T-helper 1 cell (primary cell): Measurements from ENCODE around the gene SERPINB6.
"Not testable (repeated sequence)": the region's sequence is repeated elsewhere in the genome, so short reads cannot be mapped to it uniquely, and the experiment has no call there.

Source experiments
- DNase-seq, 5 donors: peaks; one replicate each; pipeline ENCODE4 v3.0.0-alpha.2; 2012 to 2020

Gene SERPINB6

GRCh38 chr6:2977799-2978590 is 6.6 kb upstream of the SERPINB6 start:
- no peak for DNase-seq

- DNase-seq: no peak
These were observed 5.9 kb upstream of the SERPINB6 start for GRCh38 chr6:2977290-2977689.

- no peak for DNase-seq
These were observed 5.3 kb upstream of the SERPINB6 start for GRCh38 chr6:2976571-2977085.

GRCh38 chr6:2976060-2976459 is 4.7 kb upstream of the SERPINB6 start:
- no peak for DNase-seq

GRCh38 chr6:2973676-2974075 is 2.3 kb upstream of the SERPINB6 start:
- DNase-seq: no peak

GRCh38 chr6:2973180-2973579 is 1.8 kb upstream of the SERPINB6 start:
- not testable (repeated sequence) for DNase-seq

- not testable (repeated sequence) for DNase-seq
These were observed 1.3 kb upstream of the SERPINB6 start for GRCh38 chr6:2972685-2973084.

- not testable (repeated sequence) for DNase-seq
These were observed 786 bp upstream of the SERPINB6 start for GRCh38 chr6:2972219-2972487.

- peak in 3 of 5 donors; percentile 30 to 44 (median 34) for DNase-seq
These were observed 481 bp downstream of the SERPINB6 start for GRCh38 chr6:2970753-2971419.

- DNase-seq: no peak
These were observed 1.2 kb downstream of the SERPINB6 start for GRCh38 chr6:2970034-2970685.

- DNase-seq: no peak
These were observed 1.8 kb downstream of the SERPINB6 start for GRCh38 chr6:2969549-2969948.

- DNase-seq: no peak
These were observed 2.7 kb downstream of the SERPINB6 start for GRCh38 chr6:2968600-2969135.

GRCh38 chr6:2967936-2968335 is 3.4 kb downstream of the SERPINB6 start:
- no peak for DNase-seq

GRCh38 chr6:2966347-2966746 is 5.0 kb downstream of the SERPINB6 start:
- no peak for DNase-seq

- no peak for DNase-seq
These were observed 6.4 kb downstream of the SERPINB6 start for GRCh38 chr6:2964793-2965505.

GRCh38 chr6:2963756-2964155 is 7.6 kb downstream of the SERPINB6 start:
- DNase-seq: no peak

- no peak for DNase-seq
These were observed 8.7 kb downstream of the SERPINB6 start for GRCh38 chr6:2962636-2963035.

- no peak for DNase-seq
These were observed 9.4 kb downstream of the SERPINB6 start for GRCh38 chr6:2962004-2962403.

GRCh38 chr6:2961506-2961905 is 9.9 kb downstream of the SERPINB6 start:
- DNase-seq: no peak

GRCh38 chr6:2960935-2961334 is 10.4 kb downstream of the SERPINB6 start:
- DNase-seq: no peak

- no peak for DNase-seq
These were observed 11.3 kb downstream of the SERPINB6 start for GRCh38 chr6:2959909-2960719.

GRCh38 chr6:2958776-2959175 is 12.6 kb downstream of the SERPINB6 start:
- no peak for DNase-seq
